ENCODE measurements around the gene GPC3. TPM values are rescaled to one million over a fixed set of nuclear protein-coding genes. Genes with fewer than 3 reads are reported as not detected.
A peak's percentile ranks its signal among the peaks of the same experiment; 100 is the strongest.

GPC3 gene
- total RNA-seq, 1 experiment from 2014 or later: 32.4 TPM

GRCh38 chrX:133495464-133496391 is 489.7 kb downstream of the GPC3 start (continued):
- TF ChIP-seq ZNF281 (CRISPR knock-in tag; IDR thresholded peaks at IDR 0.05): no peak

DNA sequence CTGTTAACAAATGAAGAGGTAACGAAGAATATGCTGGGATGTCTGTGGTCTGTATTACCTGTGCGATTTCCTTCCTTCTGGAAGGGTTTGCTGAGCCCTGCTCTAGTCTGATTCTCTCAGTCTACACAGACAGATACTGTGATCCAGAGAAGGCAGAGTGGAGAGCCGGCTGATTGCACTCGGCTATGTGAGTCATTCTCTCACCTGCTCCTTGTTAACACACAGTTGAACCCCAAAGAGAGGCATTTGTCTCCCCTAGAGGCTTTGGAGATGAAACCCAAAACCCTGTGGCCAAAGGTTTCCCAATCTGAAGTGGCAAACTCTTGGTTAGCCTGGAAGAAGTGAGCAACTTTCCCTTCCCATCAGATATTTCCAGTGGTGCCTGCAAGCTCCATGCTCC is 492.0 kb downstream of the GPC3 start:
- H3K36me3 Mint-ChIP-seq: no peaks in the 10 kb centered on the region
- ChIA-PET CTCF (no interaction called here), POLR2A (no interaction called here)
- peaks cover 35% of the 10 kb centered on the region for H3K4me1 Mint-ChIP-seq
- no peak for DNase-seq (ENCODE audit: low spot score)
- H3K9me3 Mint-ChIP-seq: no peaks in the 10 kb centered on the region
- TF ChIP-seq ZNF423 (CRISPR knock-in tag; IDR thresholded peaks at IDR 0.05) (no peak), MYBL2 (CRISPR knock-in tag; IDR thresholded peaks at IDR 0.05) (no peak), SP1 (CRISPR knock-in tag; conservative IDR thresholded peaks at IDR 0.05) (no peak), ETV6 (CRISPR knock-in tag; IDR thresholded peaks at IDR 0.05) (no peak), RORB (CRISPR knock-in tag; IDR thresholded peaks at IDR 0.05) (no peak), ZNF416 (CRISPR knock-in tag; IDR thresholded peaks at IDR 0.05) (no peak), NR3C1 (CRISPR knock-in tag; conservative IDR thresholded peaks at IDR 0.05; ENCODE audit: low read depth) (no peak), RELA (CRISPR knock-in tag; IDR thresholded peaks at IDR 0.05; ENCODE audit: borderline replicate concordance) (no peak), GRHL2 (CRISPR knock-in tag; IDR thresholded peaks at IDR 0.05; ENCODE audit: insufficient replicate concordance, severe bottlenecking) (no peak), ZBTB21 (CRISPR knock-in tag; IDR thresholded peaks at IDR 0.05; ENCODE audit: borderline replicate concordance) (no peak), ZNF396 (CRISPR knock-in tag; IDR thresholded peaks at IDR 0.05; ENCODE audit: borderline replicate concordance) (no peak), ATF6 (CRISPR knock-in tag; IDR thresholded peaks at IDR 0.05) (no peak), ZNF138 (CRISPR knock-in tag; conservative IDR thresholded peaks at IDR 0.05) (no peak)
- TF ChIP-seq, protein P1, sequence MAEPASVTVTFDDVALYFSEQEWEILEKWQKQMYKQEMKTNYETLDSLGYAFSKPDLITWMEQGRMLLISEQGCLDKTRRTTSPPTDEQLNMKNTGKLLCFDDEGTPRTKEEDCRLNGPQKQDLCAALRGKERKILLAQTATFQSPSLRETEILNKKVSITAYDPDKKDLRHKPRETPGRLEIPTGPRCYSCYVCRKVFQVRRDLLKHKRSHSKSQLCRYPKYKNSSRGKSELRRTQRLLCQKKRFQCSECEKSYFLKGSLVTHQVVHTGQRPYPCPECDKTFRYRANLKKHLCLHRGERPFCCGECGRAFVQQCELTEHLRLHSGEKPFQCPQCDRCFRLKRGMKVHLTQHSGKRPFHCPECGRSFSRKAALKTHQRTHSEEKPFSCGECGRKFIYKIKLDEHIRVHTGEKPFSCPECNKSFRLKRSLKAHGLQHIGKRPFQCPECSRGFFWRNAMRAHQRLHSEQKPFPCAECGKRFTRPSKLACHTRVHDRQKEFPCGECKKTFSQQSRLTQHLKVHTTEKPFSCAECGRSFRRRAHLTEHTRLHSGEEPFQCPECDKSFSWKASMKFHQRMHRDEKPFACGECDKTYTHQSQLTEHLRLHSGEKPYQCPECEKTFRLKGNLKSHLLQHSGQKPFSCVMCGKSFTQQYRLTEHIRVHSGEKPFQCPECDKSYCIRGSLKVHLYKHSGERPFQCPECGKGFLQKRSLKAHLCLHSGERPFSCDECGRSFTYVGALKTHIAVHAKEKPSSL (CRISPR knock-in tag; conservative IDR thresholded peaks at IDR 0.05): no peak
- TF ChIP-seq, protein P2, sequence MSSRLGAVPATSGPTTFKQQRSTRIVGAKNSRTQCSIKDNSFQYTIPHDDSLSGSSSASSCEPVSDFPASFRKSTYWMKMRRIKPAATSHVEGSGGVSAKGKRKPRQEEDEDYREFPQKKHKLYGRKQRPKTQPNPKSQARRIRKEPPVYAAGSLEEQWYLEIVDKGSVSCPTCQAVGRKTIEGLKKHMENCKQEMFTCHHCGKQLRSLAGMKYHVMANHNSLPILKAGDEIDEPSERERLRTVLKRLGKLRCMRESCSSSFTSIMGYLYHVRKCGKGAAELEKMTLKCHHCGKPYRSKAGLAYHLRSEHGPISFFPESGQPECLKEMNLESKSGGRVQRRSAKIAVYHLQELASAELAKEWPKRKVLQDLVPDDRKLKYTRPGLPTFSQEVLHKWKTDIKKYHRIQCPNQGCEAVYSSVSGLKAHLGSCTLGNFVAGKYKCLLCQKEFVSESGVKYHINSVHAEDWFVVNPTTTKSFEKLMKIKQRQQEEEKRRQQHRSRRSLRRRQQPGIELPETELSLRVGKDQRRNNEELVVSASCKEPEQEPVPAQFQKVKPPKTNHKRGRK (CRISPR knock-in tag; IDR thresholded peaks at IDR 0.05; ENCODE audit: borderline replicate concordance): no peak
- TF ChIP-seq, protein P3, sequence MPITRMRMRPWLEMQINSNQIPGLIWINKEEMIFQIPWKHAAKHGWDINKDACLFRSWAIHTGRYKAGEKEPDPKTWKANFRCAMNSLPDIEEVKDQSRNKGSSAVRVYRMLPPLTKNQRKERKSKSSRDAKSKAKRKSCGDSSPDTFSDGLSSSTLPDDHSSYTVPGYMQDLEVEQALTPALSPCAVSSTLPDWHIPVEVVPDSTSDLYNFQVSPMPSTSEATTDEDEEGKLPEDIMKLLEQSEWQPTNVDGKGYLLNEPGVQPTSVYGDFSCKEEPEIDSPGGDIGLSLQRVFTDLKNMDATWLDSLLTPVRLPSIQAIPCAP (CRISPR knock-in tag; IDR thresholded peaks at IDR 0.05): no peak
- TF ChIP-seq, protein P4, sequence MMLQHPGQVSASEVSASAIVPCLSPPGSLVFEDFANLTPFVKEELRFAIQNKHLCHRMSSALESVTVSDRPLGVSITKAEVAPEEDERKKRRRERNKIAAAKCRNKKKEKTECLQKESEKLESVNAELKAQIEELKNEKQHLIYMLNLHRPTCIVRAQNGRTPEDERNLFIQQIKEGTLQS (CRISPR knock-in tag; conservative IDR thresholded peaks at IDR 0.05): no peak
- TF ChIP-seq, protein P5, sequence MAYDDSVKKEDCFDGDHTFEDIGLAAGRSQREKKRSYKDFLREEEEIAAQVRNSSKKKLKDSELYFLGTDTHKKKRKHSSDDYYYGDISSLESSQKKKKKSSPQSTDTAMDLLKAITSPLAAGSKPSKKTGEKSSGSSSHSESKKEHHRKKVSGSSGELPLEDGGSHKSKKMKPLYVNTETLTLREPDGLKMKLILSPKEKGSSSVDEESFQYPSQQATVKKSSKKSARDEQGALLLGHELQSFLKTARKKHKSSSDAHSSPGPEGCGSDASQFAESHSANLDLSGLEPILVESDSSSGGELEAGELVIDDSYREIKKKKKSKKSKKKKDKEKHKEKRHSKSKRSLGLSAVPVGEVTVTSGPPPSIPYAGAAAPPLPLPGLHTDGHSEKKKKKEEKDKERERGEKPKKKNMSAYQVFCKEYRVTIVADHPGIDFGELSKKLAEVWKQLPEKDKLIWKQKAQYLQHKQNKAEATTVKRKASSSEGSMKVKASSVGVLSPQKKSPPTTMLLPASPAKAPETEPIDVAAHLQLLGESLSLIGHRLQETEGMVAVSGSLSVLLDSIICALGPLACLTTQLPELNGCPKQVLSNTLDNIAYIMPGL (CRISPR knock-in tag; IDR thresholded peaks at IDR 0.05): no peak
- ATAC-seq: no peak
- no peak overlapping the region for H3K4me3 Mint-ChIP-seq
- no peaks in the 10 kb centered on the region; the same call in 1 of the 2 replicates for H3K27me3 Mint-ChIP-seq (ENCODE audit: low read depth)
- peak overlapping the region; percentile 42; the same call in 1 of the 2 replicates for H3K27ac Mint-ChIP-seq
